Ishikawa (cell line): Measurements from ENCODE around the gene TNFRSF19.

Source experiments
- CEBPB ChIP-seq: IDR thresholded peaks from 2 replicates; pipeline ENCODE4 v1.6.1; 2012
- TAF1 ChIP-seq: IDR thresholded peaks from 2 replicates; pipeline ENCODE4 v1.6.1; 2012; ENCODE audit warnings: low read depth, mild to moderate bottlenecking

DNA sequence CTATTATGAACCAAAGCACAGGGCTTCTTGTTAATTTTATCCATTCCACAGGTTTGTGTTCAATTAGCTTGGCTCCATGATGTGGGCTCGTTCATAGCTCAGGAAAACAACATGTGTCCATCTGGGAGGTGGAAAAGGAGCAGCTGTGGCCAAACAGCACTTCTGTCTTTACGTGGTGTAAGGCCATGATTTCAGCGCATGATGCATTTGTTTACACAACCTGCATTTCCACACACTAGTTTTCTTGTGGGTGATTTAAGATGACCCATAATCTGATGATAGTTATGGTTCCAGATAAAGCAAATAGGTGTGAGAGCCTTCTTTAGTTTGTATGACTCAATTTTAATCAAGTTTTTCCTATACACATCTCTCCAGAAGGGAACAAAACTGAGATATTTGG is 101.7 kb downstream of the TNFRSF19 start:
- TF ChIP-seq TAF1 = no peak
- TF ChIP-seq CEBPB = no peak
